Neural progenitor cell (in vitro differentiated cells): ENCODE data around the gene TCF23. TPM values are rescaled to one million over a fixed set of nuclear protein-coding genes. Genes with fewer than 3 reads are reported as not detected.

ENCODE experiments used
- DNase-seq: peaks from one replicate; pipeline ENCODE4 v3.0.0-alpha.2; 2016; ENCODE audit warnings: low spot score
- H2AFZ ChIP-seq: fragments of 200-600 bp; sonication (generic); replicated peaks from 2 replicates; pipeline ENCODE4 v1.6.1; 2016; ENCODE audit warnings: antibody characterized with exemption
- H3F3A ChIP-seq: fragments of 200-600 bp; sonication (generic); 2 replicates; pipeline ENCODE4 v1.6.1; 2016; ENCODE audit warnings: antibody characterized with exemption, low read depth
- H3K27ac ChIP-seq: fragments of 200-600 bp; sonication (generic); 2 replicates; pipeline ENCODE4 v1.5.1; 2016; ENCODE audit warnings: mild to moderate bottlenecking
- H3K27me3 ChIP-seq: fragments of 200-600 bp; sonication (generic); 2 replicates; pipeline ENCODE4 v1.6.1; 2016; ENCODE audit warnings: mild to moderate bottlenecking, moderate library complexity
- H3K36me3 ChIP-seq: fragments of 200-600 bp; sonication (generic); 2 replicates; pipeline ENCODE4 v1.5.1; 2016
- H3K4me1 ChIP-seq: fragments of 200-600 bp; sonication (generic); 2 replicates; pipeline ENCODE4 v1.6.1; 2016; ENCODE audit warnings: mixed run types
- H3K4me2 ChIP-seq: fragments of 200-600 bp; sonication (generic); 2 replicates; pipeline ENCODE4 v1.6.1; 2016
- H3K4me3 ChIP-seq: fragments of 200-600 bp; sonication (generic); 2 replicates; pipeline ENCODE4 v1.5.1; 2016
- H3K79me2 ChIP-seq: fragments of 200-600 bp; sonication (generic); 2 replicates; pipeline ENCODE4 v1.6.1; 2016; ENCODE audit warnings: low read depth
- H3K9ac ChIP-seq: fragments of 200-600 bp; sonication (generic); 2 replicates; pipeline ENCODE4 v1.6.1; 2016
- H3K9me3 ChIP-seq: fragments of 200-600 bp; sonication (generic); 2 replicates; pipeline ENCODE4 v1.5.1; 2016; ENCODE audit warnings: low read depth
- H4K20me1 ChIP-seq: fragments of 200-600 bp; sonication (generic); 2 replicates; pipeline ENCODE4 v1.6.1; 2016; ENCODE audit warnings: low read depth
- H3K27ac Mint-ChIP-seq: 3 replicates; pipeline ENCODE4 v1.8.0; 2021; ENCODE audit warnings: mixed read lengths
- H3K27me3 Mint-ChIP-seq: 2 replicates; pipeline ENCODE4 v1.8.0; 2022; ENCODE audit warnings: low read depth, mild to moderate bottlenecking, inconsistent platforms, moderate library complexity, mixed read lengths; ENCODE audit not compliant: insufficient read depth
- H3K36me3 Mint-ChIP-seq: 3 replicates; pipeline ENCODE4 v1.8.0; 2021; ENCODE audit warnings: mixed read lengths
- H3K4me1 Mint-ChIP-seq: 3 replicates; pipeline ENCODE4 v1.8.0; 2021; ENCODE audit warnings: mixed read lengths
- H3K4me3 Mint-ChIP-seq: 3 replicates; pipeline ENCODE4 v1.8.0; 2021; ENCODE audit warnings: mild to moderate bottlenecking, moderate library complexity, mixed read lengths
- H3K9me3 Mint-ChIP-seq: 3 replicates; pipeline ENCODE4 v1.8.0; 2020; ENCODE audit warnings: mixed read lengths
- CTCF ChIP-seq: fragments of 200-600 bp; sonication (generic); IDR thresholded peaks from 2 replicates; pipeline ENCODE4 v1.5.1; 2017; ENCODE audit warnings: antibody characterized with exemption, mild to moderate bottlenecking
- EZH2 ChIP-seq: fragments of 200-600 bp; sonication (generic); IDR thresholded peaks from 2 replicates; pipeline ENCODE4 v1.6.1; 2017; ENCODE audit warnings: antibody characterized with exemption, mild to moderate bottlenecking, moderate library complexity
- EZH2phosphoT487 ChIP-seq: fragments of 200-600 bp; sonication (generic); IDR thresholded peaks from 2 replicates; pipeline ENCODE4 v1.6.1; 2017; ENCODE audit warnings: antibody characterized with exemption
- total RNA-seq: library from RNA; depleted of rRNA; stranded (reverse); fragments of >200 nt; gene quantifications from 2 replicates; pipeline ENCODE4 v1.2.3, GENCODE V29; 2015; ENCODE audit warnings: low replicate concordance

The TCF23 gene
- total RNA-seq, 1 donor from 2014 or later, result not detected

- H3K4me1 Mint-ChIP-seq, result peaks cover 3% of the 10 kb centered on the region
These were observed 29.7 kb downstream of the TCF23 start for GRCh38 chr2:27178469-27178868.

GRCh38 chr2:27179344-27180000 is 30.7 kb downstream of the TCF23 start:
- no peak overlapping the region for H2AFZ ChIP-seq
- no peaks in the 10 kb centered on the region for H3K36me3 Mint-ChIP-seq
- no peaks in the 10 kb centered on the region for H3K79me2 ChIP-seq
- H3K9ac ChIP-seq, result no peak overlapping the region
- H4K20me1 ChIP-seq, result no peaks in the 10 kb centered on the region
- H3K36me3 ChIP-seq, result no peaks in the 10 kb centered on the region
- H3F3A ChIP-seq, result no peaks in the 10 kb centered on the region
- H3K9me3 ChIP-seq, result no peaks in the 10 kb centered on the region
- H3K9me3 Mint-ChIP-seq, result no peaks in the 10 kb centered on the region
- H3K4me1 ChIP-seq, result no peaks in the 10 kb centered on the region
- no peak overlapping the region for H3K4me3 Mint-ChIP-seq
- H3K27me3 Mint-ChIP-seq, result no peaks in the 10 kb centered on the region
- H3K4me3 ChIP-seq, result no peak overlapping the region
- H3K4me1 Mint-ChIP-seq, result peaks cover 3% of the 10 kb centered on the region
- H3K27ac Mint-ChIP-seq, result no peak overlapping the region
- no peak for DNase-seq
- TF ChIP-seq EZH2, result no peak
- no peak for TF ChIP-seq EZH2phosphoT487
- no peak for TF ChIP-seq CTCF
- H3K27ac ChIP-seq, result no peak overlapping the region
- no peak overlapping the region for H3K4me2 ChIP-seq
- H3K27me3 ChIP-seq, result no peaks in the 10 kb centered on the region

More at GRCh38 chr2:27178469-27178868, 29.7 kb downstream of the TCF23 start:
- no peak for DNase-seq
- Histone ChIP-seq H3K4me2 (no peak overlapping the region), H4K20me1 (no peaks in the 10 kb centered on the region), H3K9me3 (no peaks in the 10 kb centered on the region), H3K27ac (no peak overlapping the region), H3K36me3 (no peaks in the 10 kb centered on the region), H3F3A (no peaks in the 10 kb centered on the region), H3K4me3 (no peak overlapping the region), H2AFZ (no peak overlapping the region), H3K9ac (no peak overlapping the region), H3K79me2 (no peaks in the 10 kb centered on the region), H3K27me3 (peaks cover 5% of the 10 kb centered on the region), H3K4me1 (no peaks in the 10 kb centered on the region)
- TF ChIP-seq CTCF (no peak), EZH2 (no peak), EZH2phosphoT487 (no peak)
- Mint-ChIP-seq H3K9me3 (no peaks in the 10 kb centered on the region), H3K4me3 (no peak overlapping the region), H3K36me3 (no peaks in the 10 kb centered on the region), H3K27me3 (no peaks in the 10 kb centered on the region), H3K27ac (no peak overlapping the region)

- TF ChIP-seq EZH2 (no peak), CTCF (no peak), EZH2phosphoT487 (no peak)
- Histone ChIP-seq H3K4me3 (no peak overlapping the region), H3K4me2 (no peak overlapping the region), H3K9me3 (no peaks in the 10 kb centered on the region), H3K27me3 (no peaks in the 10 kb centered on the region), H3K79me2 (no peaks in the 10 kb centered on the region), H3K36me3 (no peaks in the 10 kb centered on the region), H3K4me1 (no peaks in the 10 kb centered on the region), H4K20me1 (no peaks in the 10 kb centered on the region), H2AFZ (no peak overlapping the region), H3K27ac (no peak overlapping the region), H3K9ac (no peak overlapping the region), H3F3A (no peaks in the 10 kb centered on the region)
- Mint-ChIP-seq H3K27me3 (no peaks in the 10 kb centered on the region), H3K9me3 (no peaks in the 10 kb centered on the region), H3K4me1 (peaks cover 3% of the 10 kb centered on the region), H3K36me3 (no peaks in the 10 kb centered on the region), H3K27ac (no peak overlapping the region), H3K4me3 (no peak overlapping the region)
- DNase-seq, result no peak
These were observed 33.5 kb downstream of the TCF23 start for GRCh38 chr2:27182346-27182745.
